ENCODE results near the gene KLHL3. TPM values are rescaled to one million over a fixed set of nuclear protein-coding genes. Genes with fewer than 3 reads are reported as not detected.

KLHL3 gene
- total and polyA plus RNA-seq, 11 donors: 8.3 to 77.6 (median 26.1) TPM

DNA sequence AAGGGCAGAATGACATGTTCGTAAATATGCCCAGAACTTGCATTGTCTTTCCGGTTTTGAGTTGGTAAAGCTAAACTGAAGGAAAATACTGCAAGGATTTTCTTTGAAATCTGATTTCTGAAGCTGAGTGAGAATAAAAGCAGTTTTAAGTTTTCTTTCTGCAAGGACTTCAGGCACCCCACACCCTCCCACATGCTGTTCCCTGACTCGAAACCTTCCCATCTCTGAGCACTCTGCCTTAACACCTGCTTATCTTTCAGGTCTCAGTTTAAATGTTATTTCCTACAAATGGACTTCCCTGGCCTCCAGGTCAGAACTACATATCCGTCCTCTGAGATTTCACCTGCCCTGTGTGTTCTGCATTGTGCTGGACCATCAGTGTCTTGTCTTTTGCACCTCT is 93.8 kb downstream of the KLHL3 start:
- no peak for DNase-seq
- no peak for ATAC-seq
- Histone ChIP-seq H3K4me3 (no peak overlapping the region), H3K9me3 (peaks cover 0 to 16% (median 3%) of the 10 kb centered on the region in 12 donors), H3K27ac (no peak overlapping the region), H3K27me3 (no peaks in the 10 kb centered on the region), H3K36me3 (peaks cover 0 to 32% (median 20%) of the 10 kb centered on the region in 9 donors), H3K4me1 (peaks cover 0 to 6% (median 0%) of the 10 kb centered on the region in 12 donors)
- intact Hi-C loops (cut with DNase I): no loop called here
- no peak for TF ChIP-seq POLR2A (IDR thresholded peaks at IDR 0.05)
- TF ChIP-seq, protein P1, sequence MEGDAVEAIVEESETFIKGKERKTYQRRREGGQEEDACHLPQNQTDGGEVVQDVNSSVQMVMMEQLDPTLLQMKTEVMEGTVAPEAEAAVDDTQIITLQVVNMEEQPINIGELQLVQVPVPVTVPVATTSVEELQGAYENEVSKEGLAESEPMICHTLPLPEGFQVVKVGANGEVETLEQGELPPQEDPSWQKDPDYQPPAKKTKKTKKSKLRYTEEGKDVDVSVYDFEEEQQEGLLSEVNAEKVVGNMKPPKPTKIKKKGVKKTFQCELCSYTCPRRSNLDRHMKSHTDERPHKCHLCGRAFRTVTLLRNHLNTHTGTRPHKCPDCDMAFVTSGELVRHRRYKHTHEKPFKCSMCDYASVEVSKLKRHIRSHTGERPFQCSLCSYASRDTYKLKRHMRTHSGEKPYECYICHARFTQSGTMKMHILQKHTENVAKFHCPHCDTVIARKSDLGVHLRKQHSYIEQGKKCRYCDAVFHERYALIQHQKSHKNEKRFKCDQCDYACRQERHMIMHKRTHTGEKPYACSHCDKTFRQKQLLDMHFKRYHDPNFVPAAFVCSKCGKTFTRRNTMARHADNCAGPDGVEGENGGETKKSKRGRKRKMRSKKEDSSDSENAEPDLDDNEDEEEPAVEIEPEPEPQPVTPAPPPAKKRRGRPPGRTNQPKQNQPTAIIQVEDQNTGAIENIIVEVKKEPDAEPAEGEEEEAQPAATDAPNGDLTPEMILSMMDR (IDR thresholded peaks at IDR 0.05): no peak
- 73 to 86% (median 82%) methylated on average over 4 of the region's 4 CpGs for WGBS, 4 donors

DNA sequence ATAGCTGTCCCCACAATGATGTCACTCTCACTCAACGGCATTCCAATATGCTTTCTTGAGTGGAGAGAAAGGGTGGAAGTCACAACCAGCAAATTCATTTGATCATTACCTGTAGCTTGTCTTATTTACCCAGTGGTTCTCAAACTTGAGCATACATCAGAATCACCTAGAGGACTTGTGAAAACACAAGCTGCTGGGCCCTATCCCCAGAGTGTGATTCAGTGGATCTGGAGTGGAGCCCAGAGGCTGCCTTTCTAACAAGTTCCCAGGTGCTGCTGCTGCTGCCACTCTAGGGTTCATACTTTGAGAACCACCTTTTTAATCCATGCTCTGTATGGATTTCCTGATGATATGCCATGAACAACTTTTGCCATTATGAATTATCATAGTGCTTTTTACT is 94.7 kb downstream of the KLHL3 start:
- intact Hi-C loops (cut with DNase I): no loop called here
- H3K27ac ChIP-seq: no peak overlapping the region
- peak in 3 of 4 donors; percentile 54 to 84 (median 77) for ATAC-seq
- H3K36me3 ChIP-seq: peaks cover 0 to 36% (median 24%) of the 10 kb centered on the region in 9 donors
- TF ChIP-seq POLR2A (IDR thresholded peaks at IDR 0.05): no peak
- TF ChIP-seq, protein P1 (IDR thresholded peaks at IDR 0.05): no peak
- no peak overlapping the region for H3K4me3 ChIP-seq
- 80 to 90% (median 81%) methylated on average over 1 of the region's 1 CpG for WGBS, 4 donors
- peaks cover 0 to 3% (median 0%) of the 10 kb centered on the region in 12 donors for H3K4me1 ChIP-seq
- H3K9me3 ChIP-seq: peaks cover 0 to 16% (median 3%) of the 10 kb centered on the region in 12 donors
- no peaks in the 10 kb centered on the region for H3K27me3 ChIP-seq
- DNase-seq: peak in 1 of 5 donors; percentile 45

DNA sequence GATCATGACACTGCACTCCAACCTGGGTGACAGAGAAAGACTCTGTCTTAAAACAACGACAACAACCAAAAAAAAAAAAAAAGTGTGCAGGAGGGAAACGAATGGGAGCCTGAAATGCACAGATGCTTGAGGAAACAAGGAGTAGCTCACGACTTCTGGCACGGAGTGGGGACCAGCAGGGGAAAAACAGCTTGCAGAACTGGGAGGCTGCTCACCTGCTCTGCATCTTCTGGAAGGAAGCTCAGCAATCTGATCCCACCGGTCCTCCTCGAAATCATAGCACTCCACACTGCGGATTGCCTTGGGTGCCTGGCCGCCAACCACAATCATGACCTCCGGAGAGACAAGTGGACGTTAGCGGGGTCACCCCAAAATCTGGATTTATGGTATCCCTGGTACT is 96.2 kb downstream of the KLHL3 start:
- Histone ChIP-seq H3K4me1 (peaks cover 0 to 6% (median 0%) of the 10 kb centered on the region in 12 donors), H3K36me3 (peaks cover 0 to 42% (median 24%) of the 10 kb centered on the region in 9 donors), H3K27me3 (no peaks in the 10 kb centered on the region), H3K27ac (no peak overlapping the region), H3K4me3 (no peak overlapping the region), H3K9me3 (peaks cover 0 to 4% (median 0%) of the 10 kb centered on the region in 12 donors)
- TF ChIP-seq, protein P1 (IDR thresholded peaks at IDR 0.05): no peak
- TF ChIP-seq POLR2A (IDR thresholded peaks at IDR 0.05): no peak
- no peak for DNase-seq
- intact Hi-C loops (cut with DNase I): loop anchor here in 2 of 10 donors (5.0 to 10.0 kb wide), 3 partner anchors 395 to 495 kb away; partner anchors contain the start of genes FAM13B (in 1 of the 2) and NME5 (in 1 of the 2)
- WGBS, 4 donors: 79 to 94% (median 87%) methylated on average over 10 to 11 of the region's 11 CpGs
- ATAC-seq: no peak

DNA sequence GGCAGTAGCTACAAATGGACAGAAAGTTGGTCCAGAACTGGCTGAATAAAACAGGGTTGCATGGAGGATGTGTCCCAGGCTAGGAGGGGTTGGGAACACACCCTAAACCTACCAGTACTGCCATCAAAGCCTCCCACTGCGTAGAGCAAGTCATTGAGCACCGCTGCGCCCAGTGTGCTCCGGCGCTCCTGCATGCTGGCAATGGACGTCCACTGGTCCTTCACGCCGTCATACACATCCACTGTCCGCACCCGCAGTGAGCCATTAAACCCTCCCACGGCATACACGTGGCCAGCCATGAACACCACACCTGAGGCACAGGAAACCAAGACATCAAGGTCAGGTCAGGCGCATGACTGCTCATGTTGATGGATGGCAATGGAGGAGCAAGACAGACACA is 97.0 kb downstream of the KLHL3 start:
- peaks cover 0 to 6% (median 0%) of the 10 kb centered on the region in 12 donors for H3K4me1 ChIP-seq
- ATAC-seq (no peak), DNase-seq (no peak)
- WGBS, 4 donors: 92 to 97% (median 96%) methylated on average over 13 of the region's 13 CpGs
- H3K9me3 ChIP-seq: peaks cover 0 to 4% (median 0%) of the 10 kb centered on the region in 12 donors
- H3K36me3 ChIP-seq: peaks cover 0 to 42% (median 24%) of the 10 kb centered on the region in 9 donors
- intact Hi-C loops (cut with DNase I): loop anchor here in 2 of 10 donors (5.0 to 10.0 kb wide), 3 partner anchors 396 to 496 kb away; partner anchors contain the start of genes FAM13B (in 1 of the 2) and NME5 (in 1 of the 2)
- no peak overlapping the region for H3K27ac ChIP-seq
- H3K27me3 ChIP-seq: no peaks in the 10 kb centered on the region
- TF ChIP-seq POLR2A (IDR thresholded peaks at IDR 0.05): no peak
- TF ChIP-seq, protein P1 (IDR thresholded peaks at IDR 0.05): no peak
- no peak overlapping the region for H3K4me3 ChIP-seq
